ENCODE data around the gene FPR1. TPM values are rescaled to one million over a fixed set of nuclear protein-coding genes. Genes with fewer than 3 reads are reported as not detected.

The FPR1 gene
- total RNA-seq, 1 donor from 2014 or later, result not detected

- H3K4me1 Mint-ChIP-seq (ENCODE audit: low read depth, unreplicated experiment), result peaks cover 7% of the 10 kb centered on the region
- H3K9me3 Mint-ChIP-seq (ENCODE audit: unreplicated experiment), result peaks cover 18% of the 10 kb centered on the region
- no peak for TF ChIP-seq CTCF (IDR thresholded peaks at IDR 0.05; ENCODE audit: partially characterized antibody, unreplicated experiment)
- H3K27me3 Mint-ChIP-seq (ENCODE audit: unreplicated experiment), result peaks cover 11% of the 10 kb centered on the region
- peaks cover 37% of the 10 kb centered on the region for H3K36me3 Mint-ChIP-seq (ENCODE audit: unreplicated experiment)
- H3K27ac Mint-ChIP-seq (ENCODE audit: unreplicated experiment), result no peak overlapping the region
- no peak for DNase-seq
- H3K4me3 Mint-ChIP-seq (ENCODE audit: unreplicated experiment), result no peak overlapping the region
These were observed 52.5 kb downstream of the FPR1 start for GRCh38 chr19:51699170-51699569.

GRCh38 chr19:51698296-51698695 is 53.4 kb downstream of the FPR1 start:
- peaks cover 15% of the 10 kb centered on the region for H3K27me3 Mint-ChIP-seq (ENCODE audit: unreplicated experiment)
- H3K27ac Mint-ChIP-seq (ENCODE audit: unreplicated experiment), result no peak overlapping the region
- H3K4me3 Mint-ChIP-seq (ENCODE audit: unreplicated experiment), result no peak overlapping the region
- DNase-seq, result no peak
- H3K4me1 Mint-ChIP-seq (ENCODE audit: low read depth, unreplicated experiment), result peaks cover 7% of the 10 kb centered on the region
- no peak for TF ChIP-seq CTCF (IDR thresholded peaks at IDR 0.05; ENCODE audit: partially characterized antibody, unreplicated experiment)
- H3K36me3 Mint-ChIP-seq (ENCODE audit: unreplicated experiment), result peaks cover 42% of the 10 kb centered on the region
- H3K9me3 Mint-ChIP-seq (ENCODE audit: unreplicated experiment), result peaks cover 17% of the 10 kb centered on the region

GRCh38 chr19:51697169-51697776 is 54.4 kb downstream of the FPR1 start:
- peaks cover 6% of the 10 kb centered on the region for H3K4me1 Mint-ChIP-seq (ENCODE audit: low read depth, unreplicated experiment)
- H3K9me3 Mint-ChIP-seq (ENCODE audit: unreplicated experiment), result peaks cover 16% of the 10 kb centered on the region
- no peak for TF ChIP-seq CTCF (IDR thresholded peaks at IDR 0.05; ENCODE audit: partially characterized antibody, unreplicated experiment)
- H3K4me3 Mint-ChIP-seq (ENCODE audit: unreplicated experiment), result no peak overlapping the region
- H3K27ac Mint-ChIP-seq (ENCODE audit: unreplicated experiment), result no peak overlapping the region
- no peak for DNase-seq
- H3K36me3 Mint-ChIP-seq (ENCODE audit: unreplicated experiment), result peaks cover 42% of the 10 kb centered on the region
- H3K27me3 Mint-ChIP-seq (ENCODE audit: unreplicated experiment), result peaks cover 12% of the 10 kb centered on the region

- peaks cover 9% of the 10 kb centered on the region for H3K4me1 Mint-ChIP-seq (ENCODE audit: low read depth, unreplicated experiment)
- H3K27me3 Mint-ChIP-seq (ENCODE audit: unreplicated experiment), result peaks cover 12% of the 10 kb centered on the region
- H3K27ac Mint-ChIP-seq (ENCODE audit: unreplicated experiment), result no peak overlapping the region
- H3K36me3 Mint-ChIP-seq (ENCODE audit: unreplicated experiment), result peaks cover 42% of the 10 kb centered on the region
- no peak overlapping the region for H3K4me3 Mint-ChIP-seq (ENCODE audit: unreplicated experiment)
- H3K9me3 Mint-ChIP-seq (ENCODE audit: unreplicated experiment), result peaks cover 16% of the 10 kb centered on the region
- no peak for DNase-seq
- no peak for TF ChIP-seq CTCF (IDR thresholded peaks at IDR 0.05; ENCODE audit: partially characterized antibody, unreplicated experiment)
These were observed 55.1 kb downstream of the FPR1 start for GRCh38 chr19:51696606-51697005.

Other genes with a start within 250 kb of the FPR1 start
- gene SIGLEC6, start 220.2 kb downstream of the FPR1 start, total RNA-seq (ENCODE audit: unreplicated experiment), result not detected
- 12.4 TPM for gene ZNF175, start 180.6 kb downstream of the FPR1 start, total RNA-seq (ENCODE audit: unreplicated experiment)
- not detected for gene SIGLEC5, start 121.5 kb downstream of the FPR1 start, total RNA-seq (ENCODE audit: unreplicated experiment)
- gene SIGLEC14, start 105.1 kb downstream of the FPR1 start, total RNA-seq (ENCODE audit: unreplicated experiment), result not detected
- 27.2 TPM for gene SPACA6, start 58.5 kb downstream of the FPR1 start, total RNA-seq (ENCODE audit: unreplicated experiment)
- 4.4 TPM for gene HAS1, start 27.9 kb downstream of the FPR1 start, total RNA-seq (ENCODE audit: unreplicated experiment)
- not detected for gene FPR2, start 9.3 kb upstream of the FPR1 start, total RNA-seq (ENCODE audit: unreplicated experiment)
- gene FPR3, start 43.3 kb upstream of the FPR1 start, total RNA-seq (ENCODE audit: unreplicated experiment), result not detected
- gene ZNF577, start 136.1 kb upstream of the FPR1 start, total RNA-seq (ENCODE audit: unreplicated experiment), result 14.3 TPM
- gene ZNF649, start 153.1 kb upstream of the FPR1 start, total RNA-seq (ENCODE audit: unreplicated experiment), result 19.2 TPM
- gene ZNF613, start 175.6 kb upstream of the FPR1 start, total RNA-seq (ENCODE audit: unreplicated experiment), result 11.1 TPM
- gene ZNF350, start 235.0 kb upstream of the FPR1 start, total RNA-seq (ENCODE audit: unreplicated experiment), result 9.7 TPM

All from glutamatergic neuron (in vitro differentiated cells).